Measurements from ENCODE around the gene GABARAPL1. TPM values are rescaled to one million over a fixed set of nuclear protein-coding genes. Genes with fewer than 3 reads are reported as not detected.

The GABARAPL1 gene
- total RNA-seq, 2 donors from 2014 or later: 135 to 191 TPM

- no peaks in the 10 kb centered on the region for H3K4me1 ChIP-seq (ENCODE audit: control insufficient read depth, insufficient read depth, low read length)
- H3K27ac Mint-ChIP-seq: no peak overlapping the region
- no peaks in the 10 kb centered on the region for H3K27me3 Mint-ChIP-seq (ENCODE audit: insufficient read depth)
- no peak for TF ChIP-seq CTCF (conservative IDR thresholded peaks at IDR 0.05)
- peaks cover 2% of the 10 kb centered on the region for H3K36me3 Mint-ChIP-seq (ENCODE audit: low read depth)
- H3K9me3 Mint-ChIP-seq: peaks cover 5% of the 10 kb centered on the region
- no peak overlapping the region for H3K4me3 Mint-ChIP-seq
- no peak overlapping the region for H3K9ac ChIP-seq (ENCODE audit: extremely low read depth, low read length, poor library complexity, severe bottlenecking)
- H3K4me3 ChIP-seq (ENCODE audit: low read length): no peak overlapping the region
- H3K36me3 ChIP-seq (ENCODE audit: control insufficient read depth, insufficient read depth, low read length): no peaks in the 10 kb centered on the region
- 100% methylated on average over 1 of the region's 1 CpG; no CpG with 5 or more reads in 1 of the 2 experiments for WGBS, 2 experiments (ENCODE audit: insufficient coverage in 1 of 2, insufficient read length in 1 of 2)
- no peaks in the 10 kb centered on the region for H3K27me3 ChIP-seq (ENCODE audit: control insufficient read depth, insufficient read depth, low read length, poor library complexity, severe bottlenecking)
- H3K4me1 Mint-ChIP-seq: peaks cover 4% of the 10 kb centered on the region
- DNase-seq: no peak
- no peak overlapping the region for H3K27ac ChIP-seq (ENCODE audit: low read depth, low read length)
- H3K9me3 ChIP-seq (ENCODE audit: control insufficient read depth, low read length): peaks cover 3% of the 10 kb centered on the region
Observed at GRCh38 chr12:10242539-10242938, 29.9 kb downstream of the GABARAPL1 start.

GRCh38 chr12:10243818-10244520, 31.3 kb downstream of the GABARAPL1 start:
- Mint-ChIP-seq H3K4me3 (no peak overlapping the region), H3K27me3 (ENCODE audit: insufficient read depth) (no peaks in the 10 kb centered on the region), H3K4me1 (peaks cover 4% of the 10 kb centered on the region), H3K27ac (no peak overlapping the region), H3K36me3 (ENCODE audit: low read depth) (no peaks in the 10 kb centered on the region), H3K9me3 (no peaks in the 10 kb centered on the region)
- Histone ChIP-seq H3K9ac (ENCODE audit: extremely low read depth, low read length, poor library complexity, severe bottlenecking) (no peak overlapping the region), H3K36me3 (ENCODE audit: control insufficient read depth, insufficient read depth, low read length) (no peaks in the 10 kb centered on the region), H3K27me3 (ENCODE audit: control insufficient read depth, insufficient read depth, low read length, poor library complexity, severe bottlenecking) (no peaks in the 10 kb centered on the region), H3K4me3 (ENCODE audit: low read length) (no peak overlapping the region), H3K9me3 (ENCODE audit: control insufficient read depth, low read length) (no peaks in the 10 kb centered on the region), H3K27ac (ENCODE audit: low read depth, low read length) (no peak overlapping the region), H3K4me1 (ENCODE audit: control insufficient read depth, insufficient read depth, low read length) (no peaks in the 10 kb centered on the region)
- no peak for DNase-seq
- TF ChIP-seq CTCF (conservative IDR thresholded peaks at IDR 0.05): no peak
- 93 to 95% methylated on average over 10 of the region's 11 CpGs for WGBS, 2 experiments (ENCODE audit: insufficient coverage in 1 of 2, insufficient read length in 1 of 2)

- Mint-ChIP-seq H3K9me3 (no peaks in the 10 kb centered on the region), H3K27ac (no peak overlapping the region), H3K4me3 (no peak overlapping the region), H3K4me1 (no peaks in the 10 kb centered on the region), H3K27me3 (ENCODE audit: insufficient read depth) (no peaks in the 10 kb centered on the region), H3K36me3 (ENCODE audit: low read depth) (no peaks in the 10 kb centered on the region)
- no peak for TF ChIP-seq CTCF (conservative IDR thresholded peaks at IDR 0.05)
- H3K36me3 ChIP-seq (ENCODE audit: control insufficient read depth, insufficient read depth, low read length): no peaks in the 10 kb centered on the region
- H3K9me3 ChIP-seq (ENCODE audit: control insufficient read depth, low read length): no peaks in the 10 kb centered on the region
- H3K27me3 ChIP-seq (ENCODE audit: control insufficient read depth, insufficient read depth, low read length, poor library complexity, severe bottlenecking): no peaks in the 10 kb centered on the region
- H3K9ac ChIP-seq (ENCODE audit: extremely low read depth, low read length, poor library complexity, severe bottlenecking): no peak overlapping the region
- 89 to 90% methylated on average over 3 to 4 of the region's 5 CpGs for WGBS, 2 experiments (ENCODE audit: insufficient coverage in 1 of 2, insufficient read length in 1 of 2)
- no peak overlapping the region for H3K4me3 ChIP-seq (ENCODE audit: low read length)
- no peak overlapping the region for H3K27ac ChIP-seq (ENCODE audit: low read depth, low read length)
- no peaks in the 10 kb centered on the region for H3K4me1 ChIP-seq (ENCODE audit: control insufficient read depth, insufficient read depth, low read length)
- no peak for DNase-seq
Observed at GRCh38 chr12:10247436-10248058, 34.9 kb downstream of the GABARAPL1 start.
